Neutrophil (primary cell): ENCODE data around the gene GIGYF2.
"Not testable (repeated sequence)": the region's sequence is repeated elsewhere in the genome, so short reads cannot be mapped to it uniquely, and the experiment has no call there.

Source experiments
- H3K27ac ChIP-seq: fragments of 200-600 bp; sonication (generic); 2 replicates; pipeline ENCODE4 v1.5.1; 2016; ENCODE audit warnings: mild to moderate bottlenecking, moderate library complexity
- H3K27me3 ChIP-seq: fragments of 200-600 bp; sonication (generic); 2 replicates; pipeline ENCODE4 v1.6.0; 2016; ENCODE audit warnings: mild to moderate bottlenecking
- H3K36me3 ChIP-seq: fragments of 200-600 bp; sonication (generic); 2 replicates; pipeline ENCODE4 v1.5.1; 2017
- H3K4me1 ChIP-seq, 2 experiments: fragments of 200-600 bp in 1 of 2; sonication (generic) in 1 of 2; 1 replicate in 1 of 2; 2 replicates in 1 of 2; pipeline versions ENCODE4 v1.5.1 to v1.6.1; 2013 to 2016; ENCODE audit warnings: low read depth in 1 of 2, low read length in 1 of 2, mild to moderate bottlenecking in 1 of 2, moderate library complexity in 1 of 2; ENCODE audit not compliant: control insufficient read depth in 1 of 2, insufficient read depth in 1 of 2
- H3K4me3 ChIP-seq, 2 experiments: fragments of 200-600 bp in 1 of 2; sonication (generic) in 1 of 2; 1 replicate in 1 of 2; 2 replicates in 1 of 2; pipeline ENCODE4 v1.5.1; 2013 to 2016; ENCODE audit warnings: low read depth in 1 of 2, low read length in 1 of 2, mild to moderate bottlenecking in 1 of 2, moderate library complexity in 1 of 2
- H3K9me3 ChIP-seq: fragments of 200-600 bp; sonication (generic); 2 replicates; pipeline ENCODE4 v1.5.1; 2016
- CTCF ChIP-seq: fragments of 200-600 bp; sonication (generic); IDR thresholded peaks from 2 replicates; pipeline ENCODE4 v1.5.1; 2016; ENCODE audit warnings: antibody characterized with exemption

The GIGYF2 gene

DNA sequence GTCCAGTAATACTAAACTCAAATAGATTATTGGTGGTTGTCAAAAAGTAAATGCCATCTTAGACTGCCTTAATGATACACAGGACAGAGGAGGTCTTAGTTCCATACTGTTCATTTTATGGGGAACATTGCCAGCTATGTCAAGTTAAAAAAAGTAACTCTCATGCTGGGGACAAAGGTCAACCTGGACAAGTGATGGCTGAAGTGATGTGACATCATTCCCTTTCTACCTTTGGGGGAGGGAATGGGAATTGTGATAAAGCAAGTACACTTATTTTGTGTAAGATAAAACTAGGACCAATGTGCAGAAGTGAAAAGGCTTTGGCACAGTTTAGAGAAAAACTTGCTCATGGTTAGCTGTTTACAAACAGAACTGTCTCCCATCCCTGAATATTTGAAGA, 148.9 kb downstream of the GIGYF2 start:
- Histone ChIP-seq H3K27ac (no peak overlapping the region), H3K4me1 (peaks cover 9 to 13% of the 10 kb centered on the region in 2 experiments), H3K27me3 (no peaks in the 10 kb centered on the region), H3K4me3 (no peak overlapping the region), H3K9me3 (no peaks in the 10 kb centered on the region), H3K36me3 (peaks cover 69% of the 10 kb centered on the region)
- TF ChIP-seq CTCF = no peak

DNA sequence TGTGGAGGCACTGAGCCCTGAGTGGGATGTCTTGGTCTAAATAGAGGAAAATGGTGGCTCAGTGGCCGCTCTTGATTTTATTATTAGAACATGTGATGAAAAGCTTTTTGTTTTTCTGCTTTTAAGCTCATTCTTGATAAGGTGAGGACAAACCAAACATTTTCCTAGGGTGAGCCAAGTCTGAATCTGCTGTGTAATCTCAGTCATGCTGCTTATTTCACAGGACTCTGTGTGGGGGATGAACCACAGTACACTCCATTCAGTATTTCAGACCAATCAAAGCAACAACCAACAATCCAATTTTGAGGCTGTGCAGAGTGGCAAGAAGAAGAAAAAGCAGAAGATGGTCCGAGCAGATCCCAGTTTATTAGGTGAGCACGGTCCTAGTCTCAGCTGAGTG, 152.9 kb downstream of the GIGYF2 start:
- no peak for TF ChIP-seq CTCF
- Histone ChIP-seq H3K36me3 (peaks cover 84% of the 10 kb centered on the region), H3K27me3 (no peaks in the 10 kb centered on the region), H3K4me1 (no peaks in the 10 kb centered on the region), H3K4me3 (no peak overlapping the region), H3K9me3 (no peaks in the 10 kb centered on the region), H3K27ac (no peak overlapping the region)

DNA sequence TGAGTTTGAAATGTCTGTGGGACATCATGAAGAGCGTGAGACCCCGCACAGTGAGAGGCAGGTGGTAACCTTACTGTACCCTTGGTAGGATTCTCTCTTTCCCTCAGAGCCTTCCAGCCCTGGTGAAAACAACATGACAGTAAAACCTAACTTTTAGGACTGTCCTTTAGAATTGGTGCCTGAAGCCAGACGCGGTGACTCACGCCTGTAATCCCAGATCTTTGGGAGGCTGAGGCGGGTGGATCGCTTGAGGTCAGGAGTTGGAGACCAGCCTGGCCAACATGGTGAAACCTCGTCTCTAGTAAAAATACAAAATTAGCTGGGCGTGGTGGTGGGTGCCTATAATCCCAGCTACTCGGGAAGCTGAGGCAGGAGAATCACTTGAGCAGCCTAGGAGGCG, 154.9 kb downstream of the GIGYF2 start:
- peaks cover 85% of the 10 kb centered on the region for H3K36me3 ChIP-seq
- H3K27me3 ChIP-seq, H3K9me3 ChIP-seq, H3K4me1 ChIP-seq, H3K27ac ChIP-seq, H3K4me3 ChIP-seq: not testable (repeated sequence)

DNA sequence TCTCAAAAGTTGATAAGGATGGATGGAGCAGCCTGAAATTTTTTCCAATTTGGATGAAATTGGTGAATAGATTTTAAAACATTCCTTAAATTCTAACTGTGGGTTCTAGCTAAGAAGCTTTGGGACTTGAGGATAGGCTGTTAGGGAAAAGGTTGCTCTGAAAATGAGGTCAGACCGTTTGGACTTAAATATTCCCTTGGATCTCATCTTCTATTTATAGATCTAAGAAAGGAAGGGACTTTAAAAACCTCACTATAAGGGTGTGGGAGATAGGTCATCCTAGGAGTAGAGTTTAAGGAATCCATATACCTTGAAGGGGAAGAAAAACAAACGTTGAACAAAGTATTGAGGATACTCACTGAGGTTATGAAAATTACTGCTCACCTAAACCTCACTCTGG, 155.5 kb downstream of the GIGYF2 start:
- H3K9me3 ChIP-seq = no peaks in the 10 kb centered on the region
- no peak overlapping the region for H3K4me3 ChIP-seq
- no peak overlapping the region for H3K27ac ChIP-seq
- H3K4me1 ChIP-seq = no peaks in the 10 kb centered on the region
- H3K36me3 ChIP-seq = peaks cover 85% of the 10 kb centered on the region
- no peak for TF ChIP-seq CTCF
- H3K27me3 ChIP-seq = no peaks in the 10 kb centered on the region

DNA sequence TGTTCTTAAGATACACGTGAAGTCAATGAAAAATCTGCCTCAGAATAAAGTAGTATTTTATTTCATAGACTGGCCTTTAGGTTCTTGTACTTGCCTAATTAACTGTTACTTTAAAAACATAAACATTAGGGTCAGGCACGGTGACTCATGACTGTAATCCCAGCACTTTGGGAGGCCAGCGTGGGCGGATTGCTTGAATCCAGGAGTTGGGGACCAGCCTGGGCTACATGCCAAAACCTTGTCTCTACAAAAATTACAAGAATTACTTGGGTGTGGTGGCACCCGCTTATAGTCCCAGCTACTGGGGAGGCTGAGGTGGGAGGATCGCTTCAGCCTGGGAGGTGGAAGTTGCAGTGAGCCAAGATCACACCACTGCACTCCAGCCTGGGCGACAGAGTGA, 157.0 kb downstream of the GIGYF2 start:
- Histone ChIP-seq H3K27me3 (no peaks in the 10 kb centered on the region), H3K9me3 (no peaks in the 10 kb centered on the region), H3K27ac (no peak overlapping the region), H3K36me3 (peaks cover 85% of the 10 kb centered on the region), H3K4me1 (no peaks in the 10 kb centered on the region), H3K4me3 (no peak overlapping the region)
- no peak for TF ChIP-seq CTCF

- no peak overlapping the region for H3K27ac ChIP-seq
- peaks cover 82% of the 10 kb centered on the region for H3K36me3 ChIP-seq
Observed at GRCh38 chr2:232857158-232857563, 160.0 kb downstream of the GIGYF2 start.

More at GRCh38 chr2:232857158-232857563, 160.0 kb downstream of the GIGYF2 start:
- no peak for TF ChIP-seq CTCF
- H3K9me3 ChIP-seq = no peaks in the 10 kb centered on the region
- H3K4me1 ChIP-seq = no peaks in the 10 kb centered on the region
- H3K27me3 ChIP-seq = no peaks in the 10 kb centered on the region
- no peak overlapping the region for H3K4me3 ChIP-seq
